Transverse colon (tissue), 4 donors: ENCODE measurements around the gene DYDC1. TPM values are rescaled to one million over a fixed set of nuclear protein-coding genes. Genes with fewer than 3 reads are reported as not detected.

Source experiments
- DNase-seq: peaks from one replicate; pipeline ENCODE4 v3.0.0-alpha.2; 2019
- H3K27ac ChIP-seq, 4 donors: fragments of 200-600 bp; sonication (generic); 2 replicates each; pipeline ENCODE4 v1.5.1; 2016 to 2018; ENCODE audit warnings: inconsistent platforms in 4 of 4
- H3K27me3 ChIP-seq: fragments of 200-600 bp; sonication (generic); 2 replicates; pipeline ENCODE4 v1.5.1; 2017; ENCODE audit warnings: inconsistent platforms
- H3K36me3 ChIP-seq, 4 donors: fragments of 200-600 bp; sonication (generic); 2 replicates each; pipeline ENCODE4 v1.5.1; 2017 to 2019; ENCODE audit warnings: inconsistent platforms in 4 of 4
- H3K4me1 ChIP-seq, 4 donors: fragments of 200-600 bp; sonication (generic); 2 replicates each; pipeline ENCODE4 v1.5.1; 2017 to 2020; ENCODE audit warnings: inconsistent platforms in 4 of 4
- H3K4me3 ChIP-seq, 4 donors: fragments of 200-600 bp; sonication (generic); 1 replicate in 1 of 4; 2 replicates in 3 of 4; pipeline versions ENCODE4 v1.5.1 to v1.6.1; 2017 to 2019; ENCODE audit warnings: inconsistent platforms in 4 of 4
- H3K9me3 ChIP-seq, 2 donors: fragments of 200-600 bp; sonication (generic); 2 replicates each; pipeline ENCODE4 v1.5.1; 2017 to 2019; ENCODE audit warnings: inconsistent platforms in 2 of 2
- EP300 ChIP-seq: sonication (generic); formaldehyde crosslinking; IDR thresholded peaks from one replicate; pipeline ENCODE4 v1.6.1; 2017; ENCODE audit warnings: antibody characterized with exemption, low read depth
- POLR2AphosphoS5 ChIP-seq, 3 donors: sonication (generic); formaldehyde crosslinking; IDR thresholded peaks; one replicate each; pipeline ENCODE4 v1.6.1; 2016; ENCODE audit warnings: antibody characterized with exemption in 3 of 3
- WGBS, 2 donors: methylation state at CpG; one replicate each; pipeline ENCODE4 v1.1.5; 2018; ENCODE audit warnings: low coverage in 1 of 2; 5-methylcytosine and 5-hydroxymethylcytosine counted together
- in situ Hi-C, 4 donors: fragments of 200-750 bp; cut with MboI; loops; one replicate each; pipeline versions ENCODE4 v1.15.0 to v1.15.1; 2017; ENCODE audit warnings: low sequenced_read_pairs in 3 of 4, low pct_ligation_motif_present in 1 of 4, low pct_unique_long_range_greater_than_20kb in 1 of 4
- intact Hi-C: fragments of 100-400 bp; cut with DNase I; formaldehyde crosslinking; loops from one replicate; pipeline ENCODE4 v1.15.1; 2023; ENCODE audit warnings: low total_unique reads
- total RNA-seq, 4 donors: library from RNA; depleted of rRNA; stranded (reverse); fragments of >200 nt; gene quantifications; one replicate each; pipeline ENCODE4 v1.1.0, GENCODE V29; 2016
- TF ChIP-seq, protein P1 (sequence below), 5 experiments: fragments of 200-600 bp in 3 of 5; fragments of 450-650 bp in 2 of 5; sonication (generic) in 3 of 5; IDR thresholded peaks; 1 replicate in 2 of 5; 2 replicates in 3 of 5; pipeline ENCODE4 v1.5.1; 2016 to 2017; ENCODE audit warnings: antibody characterized with exemption in 5 of 5, inconsistent platforms in 3 of 5, mild to moderate bottlenecking in 2 of 5, moderate library complexity in 1 of 5

The DYDC1 gene
- total RNA-seq, 4 donors from 2014 or later, result not detected

GRCh38 chr10:80290474-80291220 lies 65.9 kb downstream of the DYDC1 start:
- TF ChIP-seq POLR2AphosphoS5 (IDR thresholded peaks at IDR 0.05), result no peak
- Histone ChIP-seq H3K4me3 (no peak overlapping the region), H3K36me3 (no peaks in the 10 kb centered on the region), H3K4me1 (peaks cover 0 to 10% (median 6%) of the 10 kb centered on the region in 4 donors), H3K27ac (no peak overlapping the region), H3K27me3 (no peaks in the 10 kb centered on the region), H3K9me3 (no peaks in the 10 kb centered on the region)
- WGBS, 2 donors, result 37 to 57% methylated on average over 4 of the region's 4 CpGs
- in situ Hi-C loops (no loop called here), intact Hi-C loops (no loop called here)
- no peak for DNase-seq

DNA sequence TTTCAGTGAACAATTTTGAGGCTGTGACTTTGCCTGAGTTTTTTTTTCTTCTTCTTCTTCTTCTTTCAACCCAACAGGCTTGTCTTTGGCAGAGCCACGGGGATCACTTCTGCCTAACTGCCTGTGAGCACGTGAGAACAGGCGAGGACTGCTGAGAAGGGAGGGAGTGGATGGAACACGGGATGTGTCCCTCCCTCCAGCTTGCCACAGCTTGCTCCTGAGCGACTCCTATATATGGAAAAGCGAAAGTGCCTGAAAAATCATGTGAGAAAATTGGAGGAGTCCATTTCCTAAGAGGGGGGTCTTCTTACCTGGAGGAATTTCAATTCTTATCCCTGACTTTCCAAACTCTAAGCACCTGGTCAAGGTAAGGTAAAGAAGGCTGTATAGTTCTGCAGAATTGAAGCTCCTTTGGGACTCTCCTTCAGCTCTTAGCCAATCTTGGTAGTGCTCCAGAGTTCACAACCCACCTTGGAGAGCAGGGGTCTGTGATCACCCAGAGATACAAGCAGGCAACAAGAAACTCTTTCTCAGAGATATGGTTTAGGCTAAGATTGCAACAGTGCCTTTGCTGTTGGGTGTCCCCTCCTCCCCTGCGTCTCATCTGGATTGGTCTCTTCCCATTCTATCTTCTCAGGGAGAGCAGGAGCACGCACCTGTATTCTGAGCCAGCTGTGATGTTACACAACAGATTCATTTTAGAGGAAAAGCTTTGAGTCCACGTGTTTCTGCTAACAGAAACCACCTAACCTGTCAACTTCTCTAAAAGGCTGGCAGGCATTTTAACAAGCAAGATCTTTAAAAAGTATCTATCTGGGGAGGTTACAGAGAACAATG lies 66.9 kb downstream of the DYDC1 start, which contains the start of gene MAT1A:
MAT1A (minus strand) TSS at position 208 of the 837 bp plus-strand sequence. CDS start 235 bp downstream, outside the sequence.
- no peak within 1 kb of the TSS for H3K4me3 ChIP-seq
- intact Hi-C loops, result no loop called here
- in situ Hi-C loops, result no loop called here
- TF ChIP-seq EP300, result no peak
- TF ChIP-seq, protein P1, sequence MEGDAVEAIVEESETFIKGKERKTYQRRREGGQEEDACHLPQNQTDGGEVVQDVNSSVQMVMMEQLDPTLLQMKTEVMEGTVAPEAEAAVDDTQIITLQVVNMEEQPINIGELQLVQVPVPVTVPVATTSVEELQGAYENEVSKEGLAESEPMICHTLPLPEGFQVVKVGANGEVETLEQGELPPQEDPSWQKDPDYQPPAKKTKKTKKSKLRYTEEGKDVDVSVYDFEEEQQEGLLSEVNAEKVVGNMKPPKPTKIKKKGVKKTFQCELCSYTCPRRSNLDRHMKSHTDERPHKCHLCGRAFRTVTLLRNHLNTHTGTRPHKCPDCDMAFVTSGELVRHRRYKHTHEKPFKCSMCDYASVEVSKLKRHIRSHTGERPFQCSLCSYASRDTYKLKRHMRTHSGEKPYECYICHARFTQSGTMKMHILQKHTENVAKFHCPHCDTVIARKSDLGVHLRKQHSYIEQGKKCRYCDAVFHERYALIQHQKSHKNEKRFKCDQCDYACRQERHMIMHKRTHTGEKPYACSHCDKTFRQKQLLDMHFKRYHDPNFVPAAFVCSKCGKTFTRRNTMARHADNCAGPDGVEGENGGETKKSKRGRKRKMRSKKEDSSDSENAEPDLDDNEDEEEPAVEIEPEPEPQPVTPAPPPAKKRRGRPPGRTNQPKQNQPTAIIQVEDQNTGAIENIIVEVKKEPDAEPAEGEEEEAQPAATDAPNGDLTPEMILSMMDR (IDR thresholded peaks at IDR 0.05), result peak in 1 of 5 experiments; percentile 7
- DNase-seq, result peak; percentile 30
- no peaks in the 10 kb centered on the region for H3K9me3 ChIP-seq
- 8 to 28% methylated on average over 6 to 9 of the region's 9 CpGs for WGBS, 2 donors
- H3K36me3 ChIP-seq, result no peaks in the 10 kb centered on the region
- H3K4me1 ChIP-seq, result peaks cover 0 to 10% (median 6%) of the 10 kb centered on the region in 4 donors
- no peaks in the 10 kb centered on the region for H3K27me3 ChIP-seq
- H3K27ac ChIP-seq, result peak within 1 kb of the TSS in 2 of 4 donors; percentile 29 to 55

DNA sequence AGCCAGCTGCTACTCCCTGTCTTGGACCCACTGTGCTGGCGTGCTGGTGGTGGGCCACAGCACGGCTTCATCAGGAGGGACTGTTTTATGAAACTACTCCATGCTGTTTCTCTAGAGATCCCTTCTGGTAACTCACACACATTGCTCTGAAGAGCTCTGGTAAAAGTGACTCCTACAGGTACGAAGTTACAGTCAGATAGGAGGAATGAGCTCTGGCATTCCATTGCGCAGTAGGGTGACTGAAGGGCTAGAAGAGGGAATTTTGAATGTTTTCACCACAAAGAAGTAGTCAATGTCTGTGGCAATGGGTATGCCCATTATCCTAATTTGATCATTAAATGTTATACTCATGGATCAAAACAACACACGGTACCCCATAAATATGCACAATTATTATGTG lies 67.7 kb downstream of the DYDC1 start:
- in situ Hi-C loops, result no loop called here
- no peak for DNase-seq
- no peaks in the 10 kb centered on the region for H3K36me3 ChIP-seq
- H3K9me3 ChIP-seq, result no peaks in the 10 kb centered on the region
- peaks cover 0 to 10% (median 6%) of the 10 kb centered on the region in 4 donors for H3K4me1 ChIP-seq
- WGBS, 2 donors, result 90 to 95% methylated on average over 3 to 5 of the region's 5 CpGs
- intact Hi-C loops, result no loop called here
- H3K27me3 ChIP-seq, result no peaks in the 10 kb centered on the region
- H3K4me3 ChIP-seq, result no peak overlapping the region
- H3K27ac ChIP-seq, result no peak overlapping the region
- TF ChIP-seq EP300, result no peak

Other genes starting within 250 kb of the DYDC1 start
- 1 to 10 TPM in 3 of 4 donors, not detected in 1; 1.7 to 6.6 (median 5.7) TPM for gene PLAC9, start 224.0 kb downstream of the DYDC1 start, total RNA-seq
- gene ANXA11, start 151.2 kb downstream of the DYDC1 start, total RNA-seq, result 100 to 1,000 TPM; 134 to 247 (median 219) TPM
- 1 to 10 TPM in 1 of 4 donors, under 1 TPM in 1, not detected in 2; 0.14 to 1.5 TPM for gene MAT1A, start 67.1 kb downstream of the DYDC1 start, total RNA-seq
- not detected for gene DYDC2, start within 50 bp of the DYDC1 start, total RNA-seq
- gene PRXL2A, start 51.8 kb upstream of the DYDC1 start, total RNA-seq, result 10 to 100 TPM; 21.7 to 64.6 (median 38.7) TPM
- 10 to 100 TPM; 18.9 to 72.9 (median 55.8) TPM for gene TSPAN14, start 97.6 kb upstream of the DYDC1 start, total RNA-seq
- under 1 TPM in 1 of 4 donors, not detected in 3; 0.32 TPM for gene SH2D4B, start 181.1 kb upstream of the DYDC1 start, total RNA-seq